Measurements from ENCODE around the gene BAIAP2.

Gene BAIAP2

GRCh38 chr17:81034779-81035520 is at the start of gene BAIAP2:
Gene BAIAP2, plus strand, starts transcription at chr17:81035151. Its CDS starts 104 bp downstream, at chr17:81035255.
- peak; percentile 93 to 100 (median 98) for DNase-seq

GRCh38 chr17:80986046-80986445 is 48.9 kb upstream of the BAIAP2 start:
- DNase-seq, result no peak

GRCh38 chr17:80986816-80987475 is 48.0 kb upstream of the BAIAP2 start:
- DNase-seq, result no peak

- DNase-seq, result no peak
These were observed 47.0 kb upstream of the BAIAP2 start for GRCh38 chr17:80987941-80988461.

- no peak for DNase-seq
These were observed 45.4 kb upstream of the BAIAP2 start for GRCh38 chr17:80989586-80989913.

- DNase-seq, result no peak
These were observed 43.9 kb upstream of the BAIAP2 start for GRCh38 chr17:80990921-80991644.

- peak in 3 of 4 experiments; percentile 42 to 68 (median 57) for DNase-seq
These were observed 43.3 kb upstream of the BAIAP2 start, which contains the start of gene CHMP6 for GRCh38 chr17:80991645-80992076. Gene CHMP6, plus strand, starts transcription at chr17:80991841. Its CDS starts 78 bp downstream, at chr17:80991919.

- DNase-seq, result peak in 1 of 4 experiments; percentile 11
These were observed 42.6 kb upstream of the BAIAP2 start for GRCh38 chr17:80992077-80992947.

GRCh38 chr17:80992948-80993624 is 41.9 kb upstream of the BAIAP2 start:
- no peak for DNase-seq

- no peak for DNase-seq
These were observed 39.8 kb upstream of the BAIAP2 start for GRCh38 chr17:80995131-80995530.

- DNase-seq, result no peak
These were observed 38.3 kb upstream of the BAIAP2 start for GRCh38 chr17:80996422-80997305.

GRCh38 chr17:80997424-80998117 is 37.4 kb upstream of the BAIAP2 start:
- no peak for DNase-seq

GRCh38 chr17:80998118-80998747 is 36.7 kb upstream of the BAIAP2 start:
- DNase-seq, result no peak

GRCh38 chr17:80998748-80999535 is 36.0 kb upstream of the BAIAP2 start:
- no peak for DNase-seq

GRCh38 chr17:80999536-81000333 is 35.2 kb upstream of the BAIAP2 start:
- no peak for DNase-seq

- no peak for DNase-seq
These were observed 34.7 kb upstream of the BAIAP2 start for GRCh38 chr17:81000334-81000630.

- no peak for DNase-seq
These were observed 34.2 kb upstream of the BAIAP2 start for GRCh38 chr17:81000631-81001357.

Measured in activated naive CD4-positive, alpha-beta T cell (primary cell).